Left lung (tissue), 10 donors: ENCODE data around the gene GNA12. TPM values are rescaled to one million over a fixed set of nuclear protein-coding genes. Genes with fewer than 3 reads are reported as not detected.

Experiments used
- ATAC-seq: fragments of 200-7000 bp; cut with Tn5 transposase; one replicate; pipeline ENCODE4 v1.9.1; 2020; ENCODE audit warnings: moderate library complexity
- DNase-seq, 4 donors: peaks; one replicate each; pipeline ENCODE4 v3.0.0-alpha.2; 2013 to 2020
- H3K27ac ChIP-seq, 2 donors: fragments of 200-600 bp; sonication (generic) in 1 of 2; one replicate each; pipeline versions ENCODE4 v1.5.0 to v1.8.0; 2020 to 2021
- H3K27me3 ChIP-seq, 2 donors: fragments of 200-600 bp; sonication (generic) in 1 of 2; one replicate each; pipeline versions ENCODE4 v1.5.0 to v1.8.0; 2020 to 2021
- H3K36me3 ChIP-seq, 2 donors: fragments of 200-600 bp; sonication (generic) in 1 of 2; one replicate each; pipeline versions ENCODE4 v1.5.0 to v1.8.0; 2020 to 2021
- H3K4me1 ChIP-seq, 2 donors: fragments of 200-600 bp; one replicate each; pipeline ENCODE4 v1.8.0; 2021
- H3K4me3 ChIP-seq, 2 donors: fragments of 200-600 bp; sonication (generic) in 1 of 2; one replicate each; pipeline versions ENCODE4 v1.5.0 to v1.8.0; 2020 to 2021; ENCODE audit warnings: mild to moderate bottlenecking in 1 of 2
- H3K9me3 ChIP-seq, 2 donors: fragments of 200-600 bp; sonication (generic) in 1 of 2; one replicate each; pipeline versions ENCODE4 v1.5.0 to v1.8.0; 2020 to 2021
- CTCF ChIP-seq, 2 donors: fragments of 200-600 bp; sonication (generic) in 1 of 2; IDR thresholded peaks; one replicate each; pipeline versions ENCODE4 v1.5.0 to v1.8.0; 2021; ENCODE audit warnings: antibody characterized with exemption in 2 of 2
- intact Hi-C, 2 donors: fragments of 100-400 bp; cut with DNase I; formaldehyde crosslinking; loops; one replicate each; pipeline versions ENCODE4 v1.11.2 to v1.14.2; 2022
- polyA plus RNA-seq, 6 donors: library from polyadenylated mRNA; unstranded; fragments of 120-200 nt; gene quantifications; one replicate each; pipeline ENCODE4 v1.2.1, GENCODE V29; 2013; ENCODE audit not compliant: insufficient read length in 6 of 6
- total RNA-seq, 2 donors: library from RNA; stranded (reverse); fragmentation: NEBNext Ultra II Directional; extraction: Animal tissue kit (Norgen Biotek cat#: 25700); gene quantifications; one replicate each; pipeline ENCODE4 v1.2.1, GENCODE V29; 2021
- donor health status: DM: no; HTN: yes; CAD: no.
- donor health status: DM: no; HTN: no; CAD: no.

GNA12 gene
- total and polyA plus RNA-seq, 8 donors, result 48.7 to 67.5 (median 55.1) TPM

DNA sequence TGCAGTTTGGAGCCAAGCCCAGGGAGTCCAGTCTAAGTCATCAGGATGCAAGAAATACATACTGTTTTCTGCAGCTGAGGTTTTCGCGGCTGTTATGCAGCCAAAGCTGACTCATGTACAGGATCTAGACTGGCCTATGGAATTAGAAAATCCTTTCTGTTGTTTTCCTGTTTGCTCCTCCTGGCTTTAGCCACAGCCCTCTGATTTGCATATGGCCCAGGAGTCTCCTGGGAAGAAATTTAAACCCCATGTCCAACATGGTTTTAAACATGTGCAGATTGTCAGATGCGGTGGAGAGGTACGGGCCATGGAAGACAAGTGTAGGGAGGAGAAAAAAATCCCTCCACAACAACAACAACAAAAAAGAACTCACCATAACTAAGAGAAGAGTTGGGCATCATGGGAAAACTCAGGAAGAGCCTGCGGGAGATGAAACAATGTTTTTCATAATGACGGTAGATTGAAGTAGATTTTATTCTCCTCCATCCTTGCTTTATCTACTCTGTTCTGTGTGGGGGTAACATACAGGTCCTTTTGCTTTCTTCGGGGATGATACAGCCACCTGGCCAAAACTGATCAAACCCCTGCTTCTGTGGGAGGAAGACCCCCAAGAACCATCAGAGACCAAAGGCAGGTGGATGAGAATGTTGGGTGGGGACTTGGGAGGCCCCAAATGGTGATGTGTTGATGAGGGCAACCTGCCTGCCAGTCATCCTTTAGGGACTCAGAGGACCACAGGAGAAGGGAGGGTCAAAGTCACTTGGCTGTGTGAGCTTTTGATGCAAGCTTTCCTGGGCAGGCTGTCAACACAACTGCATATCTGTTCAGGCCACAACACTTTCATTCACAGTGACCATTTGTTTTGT is 29.8 kb upstream of the GNA12 start:
- TF ChIP-seq CTCF (IDR thresholded peaks at IDR 0.05), result no peak
- peaks cover 0 to 11% of the 10 kb centered on the region in 2 donors for H3K4me1 ChIP-seq
- no peak for DNase-seq
- H3K9me3 ChIP-seq, result no peaks in the 10 kb centered on the region
- H3K36me3 ChIP-seq, result no peaks in the 10 kb centered on the region
- ATAC-seq, result no peak
- intact Hi-C loops, result no loop called here
- peaks cover 0 to 5% of the 10 kb centered on the region in 2 donors for H3K27me3 ChIP-seq
- no peak overlapping the region for H3K27ac ChIP-seq
- H3K4me3 ChIP-seq, result no peak overlapping the region

DNA sequence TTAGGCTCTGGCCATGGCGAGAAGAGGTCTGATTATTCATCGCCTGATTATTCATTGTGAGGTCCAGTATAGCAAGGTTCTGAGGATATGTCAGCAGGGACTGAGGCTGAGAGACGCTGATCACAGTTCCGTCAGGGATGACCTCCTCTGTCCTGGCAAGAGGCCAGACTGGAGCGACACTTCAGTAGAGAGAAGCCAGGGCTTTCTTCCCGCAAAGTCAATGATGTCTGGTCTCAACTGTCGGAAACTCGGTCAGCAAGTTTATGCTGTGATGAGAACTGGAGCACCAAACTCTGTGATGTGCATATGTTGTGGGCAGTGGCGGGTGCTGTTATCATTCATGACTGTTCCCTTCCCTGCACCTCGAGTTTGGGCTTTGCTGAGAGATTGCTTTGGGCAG is 29.0 kb upstream of the GNA12 start:
- Histone ChIP-seq H3K36me3 (no peaks in the 10 kb centered on the region), H3K27me3 (peaks cover 0 to 5% of the 10 kb centered on the region in 2 donors), H3K4me3 (no peak overlapping the region), H3K4me1 (peaks cover 0 to 11% of the 10 kb centered on the region in 2 donors), H3K9me3 (no peaks in the 10 kb centered on the region), H3K27ac (no peak overlapping the region)
- ATAC-seq (no peak), DNase-seq (peak in 1 of 4 donors; percentile 15)
- intact Hi-C loops, result no loop called here
- TF ChIP-seq CTCF (IDR thresholded peaks at IDR 0.05), result no peak

DNA sequence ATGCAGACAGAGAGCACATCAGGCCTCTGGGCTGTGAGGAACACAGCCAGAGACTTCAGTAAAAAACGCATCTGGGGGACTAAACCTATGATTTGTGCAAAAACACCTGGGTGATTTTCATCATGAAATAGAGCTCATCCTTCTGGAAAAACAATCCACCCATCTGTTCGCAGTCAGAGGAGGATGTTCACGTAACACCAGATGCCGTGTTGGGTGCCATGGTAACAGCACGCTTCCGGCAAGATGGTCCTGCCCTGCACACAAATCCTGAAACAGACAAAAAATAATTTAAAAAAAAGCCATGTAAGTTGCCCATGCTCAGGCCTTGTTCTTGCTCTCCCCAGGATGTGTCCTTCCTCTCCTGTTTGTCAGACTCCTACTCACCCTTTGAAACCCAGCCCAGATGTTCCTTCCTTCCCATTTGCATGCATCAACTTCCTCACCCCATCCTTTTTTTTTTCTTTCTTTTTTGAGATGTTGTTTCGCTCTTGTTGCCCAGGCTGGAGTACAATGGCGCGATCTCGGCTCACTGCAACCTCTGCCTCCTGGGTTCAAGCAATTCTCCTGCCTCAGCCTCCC is 28.3 kb upstream of the GNA12 start:
- H3K36me3 ChIP-seq, result no peaks in the 10 kb centered on the region
- DNase-seq (peak in 1 of 4 donors; percentile 13), ATAC-seq (no peak)
- intact Hi-C loops, result no loop called here
- no peak overlapping the region for H3K4me3 ChIP-seq
- no peak overlapping the region for H3K27ac ChIP-seq
- H3K27me3 ChIP-seq, result peaks cover 0 to 5% of the 10 kb centered on the region in 2 donors
- no peaks in the 10 kb centered on the region for H3K9me3 ChIP-seq
- no peak for TF ChIP-seq CTCF (IDR thresholded peaks at IDR 0.05)
- peaks cover 0 to 11% of the 10 kb centered on the region in 2 donors for H3K4me1 ChIP-seq

DNA sequence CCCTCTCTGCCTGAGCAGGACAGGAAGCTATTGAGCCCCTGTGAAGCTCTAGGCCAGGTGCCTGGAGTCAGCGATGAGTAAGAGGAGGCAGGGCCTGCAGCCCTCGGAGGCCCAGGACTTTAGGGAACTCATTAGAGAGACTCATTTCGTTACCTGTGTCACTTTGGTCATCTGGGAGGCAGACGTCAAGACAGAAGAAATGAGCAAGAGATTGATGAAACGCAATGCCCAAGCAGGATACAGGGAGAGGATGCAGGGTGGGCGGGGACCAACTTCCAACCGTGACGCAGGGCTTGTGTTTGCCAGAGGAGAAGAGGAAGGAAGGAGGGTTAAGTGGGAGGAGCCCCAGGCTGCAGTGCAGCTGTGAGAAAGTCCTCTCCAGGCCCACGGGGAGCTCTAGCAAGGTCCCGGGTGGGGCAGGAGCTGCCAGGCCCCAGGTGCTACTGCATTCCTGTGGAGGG is 26.4 kb upstream of the GNA12 start:
- Histone ChIP-seq H3K27me3 (no peaks in the 10 kb centered on the region), H3K4me3 (no peak overlapping the region), H3K9me3 (no peaks in the 10 kb centered on the region), H3K4me1 (peaks cover 0 to 11% of the 10 kb centered on the region in 2 donors), H3K27ac (no peak overlapping the region), H3K36me3 (no peaks in the 10 kb centered on the region)
- ATAC-seq, result peak; percentile 84
- DNase-seq, result peak in 2 of 4 donors; percentile 69 to 74
- intact Hi-C loops, result no loop called here
- TF ChIP-seq CTCF (IDR thresholded peaks at IDR 0.05), result no peak

DNA sequence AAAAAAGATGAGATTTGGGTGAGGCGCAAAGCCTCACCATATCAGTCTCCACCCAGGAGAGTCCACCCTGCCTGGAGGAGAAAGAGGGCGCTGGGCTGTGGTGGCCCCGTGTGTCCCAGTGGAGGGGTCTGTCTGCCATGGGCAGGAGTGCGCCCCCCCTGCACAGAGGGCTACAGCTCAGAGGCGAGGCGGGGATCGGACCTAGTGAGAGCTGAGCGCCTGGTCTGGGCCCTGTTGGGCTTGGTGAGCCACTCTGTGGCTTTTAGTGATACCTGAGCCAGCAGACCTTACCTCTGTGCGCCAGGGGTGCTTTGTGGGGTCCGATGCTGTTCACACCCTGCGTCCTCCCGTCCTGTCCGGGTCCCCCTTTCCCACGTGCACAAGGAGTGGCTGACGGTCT is 25.9 kb upstream of the GNA12 start:
- intact Hi-C loops, result no loop called here
- ATAC-seq, result no peak

More for the DNA sequence above, 25.9 kb upstream of the GNA12 start:
- no peaks in the 10 kb centered on the region for H3K36me3 ChIP-seq
- H3K27me3 ChIP-seq, result no peaks in the 10 kb centered on the region
- no peaks in the 10 kb centered on the region for H3K9me3 ChIP-seq
- DNase-seq, result no peak
- H3K4me1 ChIP-seq, result peaks cover 0 to 14% of the 10 kb centered on the region in 2 donors
- H3K27ac ChIP-seq, result no peak overlapping the region
- no peak for TF ChIP-seq CTCF (IDR thresholded peaks at IDR 0.05)
- H3K4me3 ChIP-seq, result no peak overlapping the region
